Measurements from ENCODE around the gene ELOVL4.

The ELOVL4 gene

DNA sequence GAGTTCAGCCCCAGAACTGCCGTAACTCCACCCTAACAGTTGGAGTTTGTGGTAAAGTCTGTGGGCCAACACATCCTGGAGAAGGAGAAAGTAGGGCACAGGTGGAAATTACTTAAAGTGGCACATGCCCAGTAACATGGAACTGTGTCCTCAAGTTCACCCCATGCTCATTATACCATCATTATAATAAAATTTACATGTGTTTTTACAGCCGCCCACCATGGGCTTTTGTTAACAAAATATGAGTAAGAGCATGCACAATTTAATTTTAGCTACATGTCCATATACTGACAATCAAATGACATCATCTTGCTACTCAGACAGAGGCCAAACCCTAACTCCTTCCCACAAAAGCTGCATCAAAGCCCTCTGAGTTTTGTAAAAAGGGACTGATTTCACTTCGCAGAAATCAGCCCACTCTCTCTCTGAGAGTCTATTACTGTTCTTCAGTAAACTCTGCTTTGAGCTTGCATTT is 17.3 kb upstream of the ELOVL4 start:
- Histone ChIP-seq H3K9me3 (ENCODE audit: control insufficient read depth, insufficient read depth, low read depth, low read length) (peaks cover 15% of the 10 kb centered on the region), H3K4me1 (ENCODE audit: control insufficient read depth, insufficient read depth, low read length) (no peaks in the 10 kb centered on the region), H3K9ac (ENCODE audit: low read length) (no peak overlapping the region), H3K36me3 (ENCODE audit: control insufficient read depth, insufficient read depth, low read length) (no peaks in the 10 kb centered on the region), H3K4me3 (ENCODE audit: low read depth, low read length) (no peak overlapping the region), H3K27ac (ENCODE audit: low read depth, low read length) (no peak overlapping the region), H3K27me3 (ENCODE audit: control insufficient read depth, insufficient read depth, low read length) (no peaks in the 10 kb centered on the region)

DNA sequence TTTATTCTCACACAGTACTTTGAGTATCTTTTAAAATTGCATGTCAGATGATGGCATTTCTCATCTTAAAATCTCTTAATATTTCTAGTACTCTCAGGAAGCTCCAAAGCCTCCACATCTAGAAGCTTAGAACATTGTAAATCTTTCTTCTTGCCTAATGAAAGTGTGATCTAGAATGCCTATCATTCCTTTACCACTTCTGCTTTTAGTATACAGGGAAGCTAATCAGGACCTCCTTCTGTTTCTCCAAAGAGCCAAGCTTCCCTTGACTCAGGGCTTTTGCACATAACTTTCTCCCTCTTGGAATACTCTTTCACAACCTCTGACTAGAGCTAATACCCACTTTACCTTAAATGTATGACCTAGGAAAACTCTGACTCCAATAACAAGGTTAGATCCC is 7.5 kb upstream of the ELOVL4 start:
- H3K9ac ChIP-seq (ENCODE audit: low read length), result no peak overlapping the region
- no peak overlapping the region for H3K27ac ChIP-seq (ENCODE audit: low read depth, low read length)
- no peaks in the 10 kb centered on the region for H3K4me1 ChIP-seq (ENCODE audit: control insufficient read depth, insufficient read depth, low read length)
- no peaks in the 10 kb centered on the region for H3K9me3 ChIP-seq (ENCODE audit: control insufficient read depth, insufficient read depth, low read depth, low read length)
- no peaks in the 10 kb centered on the region for H3K27me3 ChIP-seq (ENCODE audit: control insufficient read depth, insufficient read depth, low read length)
- no peaks in the 10 kb centered on the region for H3K36me3 ChIP-seq (ENCODE audit: control insufficient read depth, insufficient read depth, low read length)
- H3K4me3 ChIP-seq (ENCODE audit: low read depth, low read length), result no peak overlapping the region

- H3K27ac ChIP-seq (ENCODE audit: low read depth, low read length), result no peak overlapping the region
- peak overlapping the region; percentile 36; the same call in 1 of the 2 replicates for H3K4me3 ChIP-seq (ENCODE audit: low read depth, low read length)
- H3K36me3 ChIP-seq (ENCODE audit: control insufficient read depth, insufficient read depth, low read length), result no peaks in the 10 kb centered on the region
- peaks cover 23% of the 10 kb centered on the region for H3K4me1 ChIP-seq (ENCODE audit: control insufficient read depth, insufficient read depth, low read length)
- peaks cover 8% of the 10 kb centered on the region for H3K27me3 ChIP-seq (ENCODE audit: control insufficient read depth, insufficient read depth, low read length)
- no peak overlapping the region for H3K9ac ChIP-seq (ENCODE audit: low read length)
- H3K9me3 ChIP-seq (ENCODE audit: control insufficient read depth, insufficient read depth, low read depth, low read length), result no peaks in the 10 kb centered on the region
Observed at GRCh38 chr6:79949233-79949632, 1.9 kb upstream of the ELOVL4 start.

GRCh38 chr6:79946272-79947190 is 822 bp downstream of the ELOVL4 start:
- no peaks in the 10 kb centered on the region for H3K36me3 ChIP-seq (ENCODE audit: control insufficient read depth, insufficient read depth, low read length)
- peaks cover 8% of the 10 kb centered on the region for H3K27me3 ChIP-seq (ENCODE audit: control insufficient read depth, insufficient read depth, low read length)
- no peak overlapping the region for H3K27ac ChIP-seq (ENCODE audit: low read depth, low read length)
- H3K9me3 ChIP-seq (ENCODE audit: control insufficient read depth, insufficient read depth, low read depth, low read length), result no peaks in the 10 kb centered on the region
- peak overlapping the region; percentile 94 for H3K4me3 ChIP-seq (ENCODE audit: low read depth, low read length)
- peaks cover 46% of the 10 kb centered on the region for H3K4me1 ChIP-seq (ENCODE audit: control insufficient read depth, insufficient read depth, low read length)
- peak overlapping the region; percentile 57 for H3K9ac ChIP-seq (ENCODE audit: low read length)

DNA sequence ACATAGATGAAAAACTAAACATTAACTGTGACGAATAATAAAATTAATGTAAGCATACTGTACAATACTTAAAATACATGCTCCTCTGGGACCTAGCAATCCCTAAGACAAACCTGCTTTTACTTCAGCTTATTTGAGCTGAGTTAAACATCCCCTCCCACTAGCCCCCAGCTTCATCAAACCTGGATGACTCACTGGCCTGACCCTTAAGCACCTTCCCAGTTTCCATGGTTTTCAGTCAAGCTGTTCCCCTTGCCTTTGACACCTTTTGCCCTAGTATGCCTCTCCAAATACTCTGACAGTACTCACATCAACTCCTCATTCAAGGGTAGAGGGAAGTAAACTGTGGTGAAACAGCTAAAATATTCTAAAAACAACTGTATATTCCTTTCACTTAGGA is 4.2 kb downstream of the ELOVL4 start:
- Histone ChIP-seq H3K4me3 (ENCODE audit: low read depth, low read length) (no peak overlapping the region), H3K4me1 (ENCODE audit: control insufficient read depth, insufficient read depth, low read length) (peaks cover 56% of the 10 kb centered on the region), H3K27ac (ENCODE audit: low read depth, low read length) (no peak overlapping the region), H3K27me3 (ENCODE audit: control insufficient read depth, insufficient read depth, low read length) (peaks cover 6% of the 10 kb centered on the region), H3K9me3 (ENCODE audit: control insufficient read depth, insufficient read depth, low read depth, low read length) (no peaks in the 10 kb centered on the region), H3K9ac (ENCODE audit: low read length) (no peak overlapping the region), H3K36me3 (ENCODE audit: control insufficient read depth, insufficient read depth, low read length) (no peaks in the 10 kb centered on the region)

GRCh38 chr6:79941489-79942151 is 5.7 kb downstream of the ELOVL4 start:
- no peak overlapping the region for H3K9ac ChIP-seq (ENCODE audit: low read length)
- H3K9me3 ChIP-seq (ENCODE audit: control insufficient read depth, insufficient read depth, low read depth, low read length), result no peaks in the 10 kb centered on the region
- H3K27me3 ChIP-seq (ENCODE audit: control insufficient read depth, insufficient read depth, low read length), result no peaks in the 10 kb centered on the region
- no peaks in the 10 kb centered on the region for H3K36me3 ChIP-seq (ENCODE audit: control insufficient read depth, insufficient read depth, low read length)
- peaks cover 58% of the 10 kb centered on the region for H3K4me1 ChIP-seq (ENCODE audit: control insufficient read depth, insufficient read depth, low read length)
- H3K27ac ChIP-seq (ENCODE audit: low read depth, low read length), result no peak overlapping the region
- H3K4me3 ChIP-seq (ENCODE audit: low read depth, low read length), result no peak overlapping the region

- H3K27me3 ChIP-seq (ENCODE audit: control insufficient read depth, insufficient read depth, low read length), result no peaks in the 10 kb centered on the region
- no peak overlapping the region for H3K9ac ChIP-seq (ENCODE audit: low read length)
- H3K36me3 ChIP-seq (ENCODE audit: control insufficient read depth, insufficient read depth, low read length), result no peaks in the 10 kb centered on the region
- H3K27ac ChIP-seq (ENCODE audit: low read depth, low read length), result no peak overlapping the region
- peaks cover 6% of the 10 kb centered on the region; the same call in 1 of the 2 replicates for H3K4me1 ChIP-seq (ENCODE audit: control insufficient read depth, insufficient read depth, low read length)
- no peak overlapping the region for H3K4me3 ChIP-seq (ENCODE audit: low read depth, low read length)
- no peaks in the 10 kb centered on the region for H3K9me3 ChIP-seq (ENCODE audit: control insufficient read depth, insufficient read depth, low read depth, low read length)
Observed at GRCh38 chr6:79928478-79928998, 18.8 kb downstream of the ELOVL4 start.

- Histone ChIP-seq H3K36me3 (ENCODE audit: control insufficient read depth, insufficient read depth, low read length) (no peaks in the 10 kb centered on the region), H3K27me3 (ENCODE audit: control insufficient read depth, insufficient read depth, low read length) (no peaks in the 10 kb centered on the region), H3K9ac (ENCODE audit: low read length) (no peak overlapping the region), H3K4me1 (ENCODE audit: control insufficient read depth, insufficient read depth, low read length) (peaks cover 6% of the 10 kb centered on the region; the same call in 1 of the 2 replicates), H3K27ac (ENCODE audit: low read depth, low read length) (no peak overlapping the region), H3K4me3 (ENCODE audit: low read depth, low read length) (no peak overlapping the region), H3K9me3 (ENCODE audit: control insufficient read depth, insufficient read depth, low read depth, low read length) (no peaks in the 10 kb centered on the region)
Observed at GRCh38 chr6:79927758-79928157, 19.6 kb downstream of the ELOVL4 start.

- no peak overlapping the region for H3K27ac ChIP-seq (ENCODE audit: low read depth, low read length)
- H3K9ac ChIP-seq (ENCODE audit: low read length), result no peak overlapping the region
- no peaks in the 10 kb centered on the region for H3K4me1 ChIP-seq (ENCODE audit: control insufficient read depth, insufficient read depth, low read length)
- no peaks in the 10 kb centered on the region for H3K9me3 ChIP-seq (ENCODE audit: control insufficient read depth, insufficient read depth, low read depth, low read length)
- no peaks in the 10 kb centered on the region for H3K27me3 ChIP-seq (ENCODE audit: control insufficient read depth, insufficient read depth, low read length)
- H3K36me3 ChIP-seq (ENCODE audit: control insufficient read depth, insufficient read depth, low read length), result no peaks in the 10 kb centered on the region
- H3K4me3 ChIP-seq (ENCODE audit: low read depth, low read length), result no peak overlapping the region
Observed at GRCh38 chr6:79923270-79923669, 24.1 kb downstream of the ELOVL4 start.

GRCh38 chr6:79922018-79922417 is 25.3 kb downstream of the ELOVL4 start:
- H3K9ac ChIP-seq (ENCODE audit: low read length), result no peak overlapping the region
- no peaks in the 10 kb centered on the region for H3K27me3 ChIP-seq (ENCODE audit: control insufficient read depth, insufficient read depth, low read length)
- H3K4me1 ChIP-seq (ENCODE audit: control insufficient read depth, insufficient read depth, low read length), result no peaks in the 10 kb centered on the region
- no peak overlapping the region for H3K27ac ChIP-seq (ENCODE audit: low read depth, low read length)
- no peaks in the 10 kb centered on the region for H3K9me3 ChIP-seq (ENCODE audit: control insufficient read depth, insufficient read depth, low read depth, low read length)
- no peaks in the 10 kb centered on the region for H3K36me3 ChIP-seq (ENCODE audit: control insufficient read depth, insufficient read depth, low read length)
- no peak overlapping the region for H3K4me3 ChIP-seq (ENCODE audit: low read depth, low read length)

DNA sequence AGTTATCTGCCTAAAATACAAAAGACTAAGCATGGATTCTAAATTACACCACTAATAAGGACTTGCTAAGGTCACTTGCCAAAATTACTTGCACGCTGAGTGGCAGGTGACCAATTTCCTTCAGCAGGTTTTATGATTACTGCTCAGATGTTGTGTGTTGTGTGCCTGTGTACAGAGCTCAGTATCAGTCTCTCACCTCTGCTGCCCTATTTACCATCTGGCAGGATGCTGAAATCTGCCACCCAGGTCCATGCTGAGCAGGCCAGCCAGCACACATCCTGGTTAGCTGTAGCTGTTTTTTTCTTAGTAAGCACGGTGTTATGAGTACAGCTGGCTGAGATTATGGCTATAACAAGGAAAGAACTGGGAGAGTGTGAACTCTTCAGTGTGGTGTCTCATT is 34.0 kb downstream of the ELOVL4 start:
- Histone ChIP-seq H3K36me3 (ENCODE audit: control insufficient read depth, insufficient read depth, low read length) (no peaks in the 10 kb centered on the region), H3K9ac (ENCODE audit: low read length) (no peak overlapping the region), H3K27ac (ENCODE audit: low read depth, low read length) (no peak overlapping the region), H3K9me3 (ENCODE audit: control insufficient read depth, insufficient read depth, low read depth, low read length) (no peaks in the 10 kb centered on the region), H3K4me1 (ENCODE audit: control insufficient read depth, insufficient read depth, low read length) (no peaks in the 10 kb centered on the region; the same call in 1 of the 2 replicates), H3K4me3 (ENCODE audit: low read depth, low read length) (no peak overlapping the region), H3K27me3 (ENCODE audit: control insufficient read depth, insufficient read depth, low read length) (no peaks in the 10 kb centered on the region)

All from HUES6 (cell line).